Breast epithelium (tissue), 3 donors: Measurements from ENCODE around the gene STARD13.

Source experiments
- CTCF ChIP-seq, 3 donors: fragments of 450-650 bp; IDR thresholded peaks; one replicate each; pipeline ENCODE4 v1.5.1; 2016 to 2017; ENCODE audit warnings: antibody characterized with exemption in 3 of 3, mild to moderate bottlenecking in 3 of 3, moderate library complexity in 3 of 3
- POLR2A ChIP-seq: fragments of 450-650 bp; IDR thresholded peaks from one replicate; pipeline ENCODE4 v1.6.1; 2016; ENCODE audit warnings: antibody characterized with exemption, mild to moderate bottlenecking, moderate library complexity
- POLR2AphosphoS5 ChIP-seq, 3 donors: sonication (generic); formaldehyde crosslinking; IDR thresholded peaks; one replicate each; pipeline ENCODE4 v1.6.1; 2017; ENCODE audit warnings: antibody characterized with exemption in 3 of 3

- TF ChIP-seq POLR2A (no peak), CTCF (IDR thresholded peaks at IDR 0.05) (no peak), POLR2AphosphoS5 (IDR thresholded peaks at IDR 0.05) (no peak)
Measured at GRCh38 chr13:33308863-33309262, 23.3 kb upstream of the STARD13 start.
